WI38 (cell line): ENCODE data around the gene VPS13A.

ENCODE experiments used
- H3K4me3 ChIP-seq: 2 replicates; pipeline ENCODE4 v1.5.1; 2011; ENCODE audit warnings: low read depth, mild to moderate bottlenecking, control low read depth, low read length
- CTCF ChIP-seq: IDR thresholded peaks from 2 replicates; pipeline ENCODE4 v1.5.1; 2012; ENCODE audit warnings: low read depth, mild to moderate bottlenecking, control low read depth, low read length

Gene VPS13A

GRCh38 chr9:77177143-77177893 lies at the start of gene VPS13A:
Gene VPS13A (plus strand): TSS chr9:77177534. CDS start chr9:77177705, 171 bp downstream.
- H3K4me3 ChIP-seq = peak within 1 kb of the TSS; percentile 87
- no peak; the same call in 1 of the 2 replicates for TF ChIP-seq CTCF

GRCh38 chr9:77128125-77128789 lies 49.1 kb upstream of the VPS13A start:
- no peak for TF ChIP-seq CTCF
- no peak overlapping the region for H3K4me3 ChIP-seq

- no peak for TF ChIP-seq CTCF
Measured at GRCh38 chr9:77131399-77131798, 45.9 kb upstream of the VPS13A start.

GRCh38 chr9:77133011-77133410 lies 44.3 kb upstream of the VPS13A start:
- no peak overlapping the region for H3K4me3 ChIP-seq
- TF ChIP-seq CTCF = no peak

More at GRCh38 chr9:77131399-77131798, 45.9 kb upstream of the VPS13A start:
- no peak overlapping the region for H3K4me3 ChIP-seq

GRCh38 chr9:77142366-77142765 lies 35.0 kb upstream of the VPS13A start:
- no peak for TF ChIP-seq CTCF
- H3K4me3 ChIP-seq = no peak overlapping the region

GRCh38 chr9:77149879-77150278 lies 27.5 kb upstream of the VPS13A start:
- no peak overlapping the region for H3K4me3 ChIP-seq
- TF ChIP-seq CTCF = no peak

GRCh38 chr9:77152289-77152688 lies 25.0 kb upstream of the VPS13A start:
- TF ChIP-seq CTCF = no peak
- no peak overlapping the region for H3K4me3 ChIP-seq
